H4 (cell line): ENCODE measurements around the gene NRXN2. TPM values are rescaled to one million over a fixed set of nuclear protein-coding genes. Genes with fewer than 3 reads are reported as not detected.

ENCODE experiments used
- DNase-seq: peaks from one replicate; pipeline ENCODE4 v3.0.0-alpha.2; 2015; ENCODE audit warnings: low spot score
- total RNA-seq: library from RNA; depleted of rRNA; stranded (reverse); fragments of >200 nt; shearing (Covaris generic); gene quantifications from 2 replicates; pipeline ENCODE4 v1.2.3, GENCODE V29; 2014; rRNA removed

Gene NRXN2
- 0.17 and 0.35 TPM in 2 replicates for total RNA-seq

GRCh38 chr11:64723117-64723906 is at the start of gene NRXN2:
NRXN2 (minus strand) TSS chr11:64723197; CDS start chr11:64713699, 9,498 bp downstream.
- DNase-seq, result peak; percentile 81

- no peak for DNase-seq
Observed at GRCh38 chr11:64772303-64773018, 49.5 kb upstream of the NRXN2 start.

GRCh38 chr11:64771861-64772260 is 48.9 kb upstream of the NRXN2 start:
- no peak for DNase-seq

DNA sequence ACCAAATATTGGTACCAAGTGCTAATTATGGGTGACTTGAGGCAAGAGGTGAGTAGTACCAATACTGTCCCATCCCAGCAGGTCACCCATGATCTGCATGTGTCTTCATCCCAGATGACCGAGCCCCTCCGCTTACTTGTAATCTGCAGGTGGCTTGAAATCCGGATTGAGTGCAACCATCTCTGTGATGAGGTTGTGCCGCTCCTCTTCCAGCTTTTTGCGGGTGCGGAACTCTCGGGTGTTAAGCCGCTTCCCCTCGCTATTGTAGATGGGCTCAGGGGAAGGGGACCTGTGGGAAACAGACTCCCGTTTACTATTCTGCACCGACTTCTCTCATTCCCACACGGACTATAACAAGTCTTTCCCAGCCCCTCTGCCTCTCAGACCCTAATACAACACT is 47.1 kb upstream of the NRXN2 start:
- no peak for DNase-seq

DNA sequence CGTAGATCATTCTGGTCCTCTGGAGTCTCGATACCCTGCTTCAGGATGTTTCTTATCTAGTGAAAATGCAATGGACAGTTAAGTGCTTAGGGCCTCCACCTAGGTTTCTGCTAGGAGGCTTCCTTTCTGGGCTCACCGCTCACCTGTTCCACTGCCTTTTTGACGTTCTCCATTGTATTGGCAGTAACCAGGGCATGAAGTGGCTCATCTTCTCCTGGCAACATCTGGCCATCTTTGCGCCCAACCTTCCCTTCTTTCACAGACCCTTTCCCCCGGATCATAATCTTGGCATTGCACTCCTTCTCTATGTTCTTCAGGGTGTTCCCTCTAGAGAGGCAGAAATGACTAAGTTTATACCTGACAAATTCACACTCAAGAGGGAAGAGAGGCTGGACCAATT is 46.3 kb upstream of the NRXN2 start:
- no peak for DNase-seq

DNA sequence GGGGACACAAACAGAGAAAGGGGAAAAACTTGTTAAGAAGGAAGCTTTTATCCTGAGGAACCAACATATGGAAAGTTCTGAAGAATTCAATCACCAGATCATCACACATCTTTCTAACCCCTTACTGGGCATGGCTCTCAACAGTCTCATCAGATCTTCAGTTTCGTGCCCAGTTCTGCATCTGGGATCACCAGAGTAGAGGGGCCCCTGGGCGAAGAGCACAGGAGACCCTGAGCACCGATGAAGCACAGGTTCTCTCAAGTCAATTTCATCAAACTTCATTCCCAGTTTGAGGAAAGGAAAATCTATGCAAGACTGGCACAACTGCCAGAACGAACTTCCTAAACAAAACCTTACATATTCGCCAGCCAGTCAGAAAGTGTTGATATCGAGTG is 45.3 kb upstream of the NRXN2 start:
- no peak for DNase-seq

GRCh38 chr11:64767344-64768299 is 44.6 kb upstream of the NRXN2 start:
- DNase-seq, result peak; percentile 54

DNA sequence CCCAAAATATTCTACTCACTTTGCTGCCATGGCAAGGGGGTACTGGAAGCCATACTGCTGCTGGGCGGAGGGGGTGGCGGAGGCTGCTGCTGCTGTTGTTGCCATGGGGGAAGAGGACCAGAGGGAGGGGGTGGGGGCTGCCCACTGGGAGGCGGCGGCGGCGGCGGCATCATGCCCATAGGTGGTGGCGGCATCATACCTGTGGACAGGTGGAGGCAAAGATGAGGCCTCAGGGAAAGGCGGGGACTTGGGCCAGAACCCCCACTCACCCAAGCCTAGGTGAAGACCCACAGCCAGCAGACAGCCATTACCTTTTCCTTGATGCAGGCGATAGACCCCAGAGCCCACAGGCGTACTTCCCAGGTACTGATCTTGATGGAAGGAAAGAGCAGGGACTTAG is 43.9 kb upstream of the NRXN2 start:
- no peak for DNase-seq

DNA sequence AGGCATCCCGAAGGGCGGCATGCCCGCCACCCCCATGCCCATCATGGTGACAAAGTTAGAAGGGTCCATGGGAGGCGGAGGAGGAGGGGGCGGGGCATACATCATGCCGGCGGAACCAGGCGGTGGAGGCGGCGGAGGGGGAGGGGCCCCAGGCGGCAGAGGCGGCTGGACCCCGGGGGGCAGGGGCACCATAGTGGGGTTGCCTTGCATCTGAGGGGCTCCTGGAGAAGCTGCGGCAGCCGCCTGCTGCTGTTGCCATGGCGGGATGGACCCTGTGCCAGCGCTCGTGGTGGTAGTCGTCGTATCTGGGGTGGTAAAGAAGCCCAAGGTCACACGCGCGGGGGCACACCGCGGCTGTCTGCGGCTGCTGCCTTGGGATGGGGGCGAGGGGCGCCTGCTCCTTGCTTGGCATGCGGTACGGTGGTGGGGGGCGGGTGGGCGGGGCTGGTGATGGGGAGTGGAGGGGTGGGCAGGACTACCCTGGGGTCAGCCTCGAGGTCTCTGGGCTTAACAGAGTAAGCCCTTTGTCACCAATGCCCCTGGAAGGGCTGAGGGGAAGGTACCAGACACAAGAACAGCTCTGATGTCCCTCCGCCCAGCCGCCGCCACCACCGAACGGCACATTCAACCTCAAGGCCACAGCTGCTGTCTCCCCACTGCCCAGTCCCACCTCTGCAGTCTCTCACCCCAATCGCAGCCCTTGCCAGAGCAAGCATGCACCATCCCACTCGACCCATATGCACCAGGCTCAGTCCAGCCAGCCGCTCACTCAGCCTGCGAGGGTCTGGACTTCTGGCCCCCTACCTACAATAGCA is 43.1 kb upstream of the NRXN2 start:
- no peak for DNase-seq

- no peak for DNase-seq
Observed at GRCh38 chr11:64765291-64765850, 42.4 kb upstream of the NRXN2 start.

GRCh38 chr11:64764753-64765152 is 41.8 kb upstream of the NRXN2 start:
- no peak for DNase-seq

- DNase-seq, result no peak
Observed at GRCh38 chr11:64764040-64764611, 41.1 kb upstream of the NRXN2 start.

DNA sequence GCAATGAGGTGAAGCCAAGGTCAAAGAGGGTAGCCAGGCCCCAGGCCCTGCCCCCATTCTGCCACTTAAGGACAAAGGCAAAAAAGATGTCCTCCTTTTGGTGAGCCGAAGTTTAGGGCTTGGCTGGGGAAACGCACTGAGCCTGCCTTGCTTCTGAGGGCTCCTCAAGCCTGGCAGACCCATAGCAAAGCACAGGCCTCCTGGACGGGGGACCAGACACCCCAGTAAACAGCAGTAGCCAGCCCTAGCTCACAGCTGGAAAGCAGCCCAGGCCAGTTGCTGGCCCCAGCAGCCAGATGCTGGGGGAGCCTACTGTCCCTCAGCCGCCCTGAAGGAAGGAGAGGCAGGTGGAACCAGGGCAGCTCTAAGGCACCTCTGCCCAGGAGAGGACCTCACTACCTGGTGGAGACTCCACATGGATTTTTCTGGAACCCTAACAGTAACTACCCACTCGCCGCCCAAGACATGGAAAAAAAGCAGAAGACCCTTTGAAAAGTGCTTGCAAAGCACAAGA is 40.6 kb upstream of the NRXN2 start:
- no peak for DNase-seq

GRCh38 chr11:64762674-64763525 is 39.9 kb upstream of the NRXN2 start:
- peak; percentile 47 for DNase-seq

DNA sequence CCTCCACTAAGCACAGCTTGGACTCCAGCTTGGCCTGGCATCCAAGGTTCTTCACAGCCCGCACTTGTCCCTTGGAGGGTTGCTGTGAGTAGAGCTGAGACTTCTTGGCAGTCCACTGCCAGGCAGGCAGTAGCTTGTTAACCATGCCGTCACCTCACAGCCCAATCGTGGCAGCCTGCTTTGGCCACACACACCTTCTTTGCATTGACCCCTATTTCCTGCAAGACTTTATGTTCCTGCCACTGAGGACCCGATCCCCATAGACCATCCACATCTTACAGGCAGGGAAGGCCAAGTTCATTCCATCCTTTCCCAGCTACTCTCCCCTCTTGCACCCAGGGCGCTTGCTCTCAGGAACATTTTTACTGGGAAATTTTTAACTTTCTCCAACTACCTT is 39.3 kb upstream of the NRXN2 start:
- no peak for DNase-seq

DNA sequence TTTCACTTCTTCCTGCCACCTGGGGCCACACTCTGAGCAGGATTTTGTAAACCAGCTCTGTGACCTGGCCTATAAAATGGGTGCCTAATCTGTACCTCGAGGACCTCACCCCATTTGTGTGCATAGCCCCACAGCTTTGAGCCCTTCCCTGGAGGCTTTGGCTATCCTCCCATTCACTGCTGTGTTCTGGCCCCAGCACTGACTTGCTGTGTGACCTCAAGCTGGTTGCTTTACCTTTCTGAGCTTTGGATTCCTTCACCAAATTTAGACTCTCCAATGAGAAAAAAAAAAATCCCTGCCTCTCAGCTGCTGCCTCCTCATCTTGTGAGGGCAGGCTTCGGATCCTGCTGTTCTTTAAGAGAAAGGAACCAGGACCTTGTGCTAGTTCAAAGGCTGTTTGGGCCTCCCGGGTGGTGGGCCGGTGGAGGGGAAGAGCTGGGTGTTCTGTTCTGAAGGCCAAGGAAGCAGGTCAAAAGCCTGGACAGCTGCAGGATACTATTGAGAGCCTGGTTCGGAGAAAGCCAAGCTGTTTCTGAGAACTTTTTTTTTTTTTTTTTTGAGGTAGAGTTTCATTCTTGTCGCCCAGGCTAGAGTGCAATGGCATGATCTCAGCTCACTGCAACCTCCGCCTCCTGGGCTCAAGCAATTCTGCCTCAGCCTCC is 37.9 kb upstream of the NRXN2 start:
- no peak for DNase-seq

- no peak for DNase-seq
Observed at GRCh38 chr11:64759722-64760719, 37.0 kb upstream of the NRXN2 start, which contains the start of gene PYGM. PYGM (minus strand) TSS chr11:64759974; CDS start chr11:64759898, 76 bp downstream.
